Dorsolateral prefrontal cortex (tissue), 118 donors: ENCODE results near the gene SPATA31C2. TPM values are rescaled to one million over a fixed set of nuclear protein-coding genes. Genes with fewer than 3 reads are reported as not detected.

Experiments used
- total RNA-seq, 120 experiments: library from RNA; stranded (reverse); gene quantifications; one replicate each; pipeline versions ENCODE4 v1.2.3 to v1.2.4, GENCODE V29; 2022

The SPATA31C2 gene
- total RNA-seq, 120 experiments from 2014 or later, result 0.13 to 0.26 (median 0.17) TPM; not detected in 108

Other genes with a start within 250 kb of the SPATA31C2 start
- gene SPATA31C1, start 220.5 kb downstream of the SPATA31C2 start, total RNA-seq, result 1 to 10 TPM in 10 of 120 experiments, under 1 TPM in 103, not detected in 7; 0.10 to 1.4 (median 0.48) TPM
- gene CDK20, start 163.9 kb downstream of the SPATA31C2 start, total RNA-seq, result 10 to 100 TPM; 17.5 to 48.0 (median 33.0) TPM
- gene SPIN1, start 250.0 kb upstream of the SPATA31C2 start, total RNA-seq, result 100 to 1,000 TPM in 118 of 120 experiments, 10 to 100 TPM in 2; 96.6 to 238 (median 174) TPM